Loucy (cell line): ENCODE data around the gene SELENOP.

Experiments
- CTCF ChIP-seq: fragments of 200-600 bp; sonication (generic); conservative IDR thresholded peaks from 2 replicates; pipeline ENCODE4 v1.5.1; 2014; ENCODE audit warnings: mild to moderate bottlenecking, antibody characterized with exemption, low read length
- EZH2phosphoT487 ChIP-seq: fragments of 200-600 bp; IDR thresholded peaks from 2 replicates; pipeline ENCODE4 v1.6.1; 2018; ENCODE audit warnings: antibody characterized with exemption, mild to moderate bottlenecking, moderate library complexity, borderline replicate concordance

- TF ChIP-seq CTCF: no peak
- TF ChIP-seq EZH2phosphoT487: no peak
These were observed at the start of gene SELENOP for GRCh38 chr5:42811591-42812446.
